WTC11 (cell line): ENCODE results near the gene TCTN1. TPM values are rescaled to one million over a fixed set of nuclear protein-coding genes. Genes with fewer than 3 reads are reported as not detected.

ENCODE experiments used
- ATAC-seq: fragments of 200-7000 bp; cut with Tn5 transposase; 2 replicates; pipeline ENCODE4 v1.10.0; 2021; ENCODE audit warnings: mild to moderate bottlenecking, moderate library complexity
- Bru-seq: library from RNA; stranded (reverse); fragments of 400-500 nt; gene quantifications from one replicate; lab custom pipeline; 2021; lab: Mats Ljungman, UMichigan
- CTCF ChIA-PET: fragments of 300-600 bp; sonication (Branson Sonifier 250); formaldehyde crosslinking; loops from one replicate; lab custom pipeline; 2021; ENCODE audit warnings: antibody characterized with exemption; lab: Charles Lee
- POLR2A ChIA-PET: fragments of 350-600 bp; sonication (Branson Sonifier 250); formaldehyde crosslinking; loops from one replicate; lab custom pipeline; 2021; ENCODE audit warnings: antibody characterized with exemption; lab: Charles Lee
- DNase-seq: peaks from one replicate; pipeline ENCODE4 v3.0.0; 2021; ENCODE audit warnings: low spot score
- H3K27ac Mint-ChIP-seq: 2 replicates; pipeline ENCODE4 v1.8.0; 2021; ENCODE audit warnings: mixed read lengths
- H3K27me3 Mint-ChIP-seq: 2 replicates; pipeline ENCODE4 v1.8.0; 2021; ENCODE audit warnings: low read depth, mild to moderate bottlenecking, moderate library complexity, mixed read lengths
- H3K36me3 Mint-ChIP-seq: 2 replicates; pipeline ENCODE4 v1.8.0; 2021; ENCODE audit warnings: mixed read lengths
- H3K4me1 Mint-ChIP-seq: 2 replicates; pipeline ENCODE4 v1.8.0; 2022; ENCODE audit warnings: mixed read lengths
- H3K4me3 Mint-ChIP-seq: 2 replicates; pipeline ENCODE4 v1.8.0; 2021; ENCODE audit warnings: mild to moderate bottlenecking, moderate library complexity, mixed read lengths
- H3K9me3 Mint-ChIP-seq: 2 replicates; pipeline ENCODE4 v1.8.0; 2021; ENCODE audit warnings: mixed read lengths
- ARID4B ChIP-seq: sonication (generic); formaldehyde crosslinking; IDR thresholded peaks from 2 replicates; pipeline ENCODE4 v1.8.0; 2023; ENCODE audit warnings: missing genetic modification reagents, mild to moderate bottlenecking, borderline replicate concordance
- CDX4 ChIP-seq: fragments of 250-450 bp; sonication (Bioruptor Pico); IDR thresholded peaks from 2 replicates; pipeline ENCODE4 v1.9.0; 2021; ENCODE audit warnings: moderate library complexity, mild to moderate bottlenecking, inconsistent platforms, borderline replicate concordance
- E2F4 ChIP-seq: sonication (generic); formaldehyde crosslinking; IDR thresholded peaks from 2 replicates; pipeline ENCODE4 v1.8.1; 2022; ENCODE audit warnings: low read depth, mild to moderate bottlenecking, moderate library complexity, missing genetic modification reagents, borderline replicate concordance
- ETV6 ChIP-seq: sonication (generic); formaldehyde crosslinking; IDR thresholded peaks from 2 replicates; pipeline ENCODE4 v1.8.1; 2022; ENCODE audit warnings: mild to moderate bottlenecking, missing genetic modification reagents
- FOXP1 ChIP-seq: sonication (generic); formaldehyde crosslinking; IDR thresholded peaks from 2 replicates; pipeline ENCODE4 v1.8.0; 2022; ENCODE audit warnings: missing genetic modification reagents, mild to moderate bottlenecking, moderate library complexity, borderline replicate concordance
- GABPB1 ChIP-seq: sonication (generic); formaldehyde crosslinking; IDR thresholded peaks from 2 replicates; pipeline ENCODE4 v1.8.1; 2023; ENCODE audit warnings: mild to moderate bottlenecking, missing genetic modification reagents
- HMGXB4 ChIP-seq: sonication (generic); formaldehyde crosslinking; IDR thresholded peaks from 2 replicates; pipeline ENCODE4 v1.8.1; 2023; ENCODE audit warnings: mild to moderate bottlenecking, moderate library complexity, missing genetic modification reagents
- MAX ChIP-seq: sonication (generic); formaldehyde crosslinking; IDR thresholded peaks from 2 replicates; pipeline ENCODE4 v1.8.0; 2022; ENCODE audit warnings: mild to moderate bottlenecking, missing genetic modification reagents
- TEAD1 ChIP-seq: sonication (generic); formaldehyde crosslinking; IDR thresholded peaks from 2 replicates; pipeline ENCODE4 v1.8.0; 2022; ENCODE audit warnings: mild to moderate bottlenecking, missing genetic modification reagents
- TP53 ChIP-seq: sonication (generic); formaldehyde crosslinking; IDR thresholded peaks from 2 replicates; pipeline ENCODE4 v1.8.1; 2023; ENCODE audit warnings: mild to moderate bottlenecking, missing genetic modification reagents
- ZBTB21 ChIP-seq: sonication (generic); formaldehyde crosslinking; IDR thresholded peaks from 2 replicates; pipeline ENCODE4 v1.8.1; 2023; ENCODE audit warnings: mild to moderate bottlenecking, missing genetic modification reagents, borderline replicate concordance
- ZBTB43 ChIP-seq: sonication (generic); formaldehyde crosslinking; IDR thresholded peaks from 2 replicates; pipeline ENCODE4 v1.8.1; 2023; ENCODE audit warnings: mild to moderate bottlenecking, missing genetic modification reagents
- ZNF138 ChIP-seq: sonication (generic); formaldehyde crosslinking; conservative IDR thresholded peaks from 2 replicates; pipeline ENCODE4 v1.8.1; 2022; ENCODE audit warnings: mild to moderate bottlenecking, moderate library complexity, missing genetic modification reagents
- ZNF232 ChIP-seq: sonication (generic); formaldehyde crosslinking; IDR thresholded peaks from 2 replicates; pipeline ENCODE4 v1.8.0; 2022; ENCODE audit warnings: mild to moderate bottlenecking, missing genetic modification reagents
- ZNF416 ChIP-seq: fragments of 250-450 bp; sonication (Bioruptor Pico); IDR thresholded peaks from 2 replicates; pipeline ENCODE4 v1.9.0; 2021; ENCODE audit warnings: mild to moderate bottlenecking, inconsistent platforms
- ZNF423 ChIP-seq: fragments of 250-450 bp; sonication (Bioruptor Pico); IDR thresholded peaks from 2 replicates; pipeline ENCODE4 v2.1.2; 2022; ENCODE audit warnings: mild to moderate bottlenecking, moderate library complexity
- long read RNA-seq, 3 experiments: library from RNA in 1 of 3; library from capped mRNA in 1 of 3; library from polyadenylated mRNA in 1 of 3; unstranded in 2 of 3; stranded (forward) in 1 of 3; transcript quantifications; one replicate each; pipeline ENCODE4 v2.0.0, GENCODE V29; 2021
- total RNA-seq: library from RNA; stranded (reverse); gene quantifications from 3 replicates; pipeline ENCODE4 v1.2.3, GENCODE V29; 2021
- TF ChIP-seq, protein P1 (sequence below): sonication (generic); formaldehyde crosslinking; conservative IDR thresholded peaks from 2 replicates; pipeline ENCODE4 v1.8.1; 2023; ENCODE audit warnings: mild to moderate bottlenecking, low read depth, missing genetic modification reagents, moderate library complexity
- TF ChIP-seq, protein P2 (sequence below): sonication (generic); formaldehyde crosslinking; IDR thresholded peaks from 2 replicates; pipeline ENCODE4 v1.8.0; 2022; ENCODE audit warnings: mild to moderate bottlenecking, missing genetic modification reagents

The TCTN1 gene
- total RNA-seq (10.3 to 15.9 TPM (median 13.9 TPM) in 3 replicates), Bru-seq, nascent RNA (percentile 52 among the genes with signal in this experiment)
- long read RNA-seq, experiment 1, partial matches to known transcripts: 2 of 21 reads
- long read RNA-seq, experiment 1, other reads (novel, unspliced or antisense): 11 of 21 reads
- long read RNA-seq, experiment 2, partial matches to known transcripts: 0 of 5 reads
- long read RNA-seq, experiment 2, other reads (novel, unspliced or antisense): 4 of 5 reads
- long read RNA-seq, experiment 3, transcript TCTN1-225 (15 exons, 2,309 nt): major isoform, 5 of 12 reads
- long read RNA-seq, experiment 3, partial matches to known transcripts: 2 of 12 reads
- long read RNA-seq, experiment 3, other reads (novel, unspliced or antisense): 3 of 12 reads

- H3K27me3 Mint-ChIP-seq: peaks cover 4% of the 10 kb centered on the region
- H3K4me3 Mint-ChIP-seq: peak within 1 kb of the TSS; percentile 76
- peak; percentile 100 for ATAC-seq
- no peak within 1 kb of the TSS for H3K27ac Mint-ChIP-seq
- DNase-seq: peak; percentile 98
- ChIA-PET POLR2A (no interaction called here), CTCF (interaction anchor here (0.5 to 1.6 kb wide), 9 partner anchors 12 to 335 kb away, joined by 3 to 7 read pairs (median 5); partner anchors contain the start of genes ARPC3, FAM216A and GPN3)
- no peaks in the 10 kb centered on the region for H3K36me3 Mint-ChIP-seq
- no peaks in the 10 kb centered on the region for H3K4me1 Mint-ChIP-seq
- no peaks in the 10 kb centered on the region for H3K9me3 Mint-ChIP-seq
- no peak for TF ChIP-seq E2F4 (CRISPR knock-in tag)
- TF ChIP-seq ZBTB43 (CRISPR knock-in tag): peak; percentile 99
- no peak for TF ChIP-seq ZNF416 (CRISPR knock-in tag)
- peak; percentile 72; the same call in 1 of the 2 replicates for TF ChIP-seq ZBTB21 (CRISPR knock-in tag)
- no peak for TF ChIP-seq HMGXB4
- TF ChIP-seq ZNF232 (CRISPR knock-in tag): no peak
- TF ChIP-seq TEAD1 (CRISPR knock-in tag): 0 out of 2 replicates have a peak, but pooled peaks have one; percentile 43
- TF ChIP-seq ZNF423 (CRISPR knock-in tag): peak; percentile 44; the same call in 1 of the 2 replicates
- TF ChIP-seq, protein P1, sequence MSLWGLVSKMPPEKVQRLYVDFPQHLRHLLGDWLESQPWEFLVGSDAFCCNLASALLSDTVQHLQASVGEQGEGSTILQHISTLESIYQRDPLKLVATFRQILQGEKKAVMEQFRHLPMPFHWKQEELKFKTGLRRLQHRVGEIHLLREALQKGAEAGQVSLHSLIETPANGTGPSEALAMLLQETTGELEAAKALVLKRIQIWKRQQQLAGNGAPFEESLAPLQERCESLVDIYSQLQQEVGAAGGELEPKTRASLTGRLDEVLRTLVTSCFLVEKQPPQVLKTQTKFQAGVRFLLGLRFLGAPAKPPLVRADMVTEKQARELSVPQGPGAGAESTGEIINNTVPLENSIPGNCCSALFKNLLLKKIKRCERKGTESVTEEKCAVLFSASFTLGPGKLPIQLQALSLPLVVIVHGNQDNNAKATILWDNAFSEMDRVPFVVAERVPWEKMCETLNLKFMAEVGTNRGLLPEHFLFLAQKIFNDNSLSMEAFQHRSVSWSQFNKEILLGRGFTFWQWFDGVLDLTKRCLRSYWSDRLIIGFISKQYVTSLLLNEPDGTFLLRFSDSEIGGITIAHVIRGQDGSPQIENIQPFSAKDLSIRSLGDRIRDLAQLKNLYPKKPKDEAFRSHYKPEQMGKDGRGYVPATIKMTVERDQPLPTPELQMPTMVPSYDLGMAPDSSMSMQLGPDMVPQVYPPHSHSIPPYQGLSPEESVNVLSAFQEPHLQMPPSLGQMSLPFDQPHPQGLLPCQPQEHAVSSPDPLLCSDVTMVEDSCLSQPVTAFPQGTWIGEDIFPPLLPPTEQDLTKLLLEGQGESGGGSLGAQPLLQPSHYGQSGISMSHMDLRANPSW: no peak
- no peak for TF ChIP-seq ZNF138
- TF ChIP-seq ETV6 (CRISPR knock-in tag): 0 out of 2 replicates have a peak, but pooled peaks have one; percentile 59
- no peak for TF ChIP-seq CDX4 (CRISPR knock-in tag)
- TF ChIP-seq ARID4B (CRISPR knock-in tag): peak; percentile 83; the same call in 1 of the 2 replicates
- TF ChIP-seq, protein P2, sequence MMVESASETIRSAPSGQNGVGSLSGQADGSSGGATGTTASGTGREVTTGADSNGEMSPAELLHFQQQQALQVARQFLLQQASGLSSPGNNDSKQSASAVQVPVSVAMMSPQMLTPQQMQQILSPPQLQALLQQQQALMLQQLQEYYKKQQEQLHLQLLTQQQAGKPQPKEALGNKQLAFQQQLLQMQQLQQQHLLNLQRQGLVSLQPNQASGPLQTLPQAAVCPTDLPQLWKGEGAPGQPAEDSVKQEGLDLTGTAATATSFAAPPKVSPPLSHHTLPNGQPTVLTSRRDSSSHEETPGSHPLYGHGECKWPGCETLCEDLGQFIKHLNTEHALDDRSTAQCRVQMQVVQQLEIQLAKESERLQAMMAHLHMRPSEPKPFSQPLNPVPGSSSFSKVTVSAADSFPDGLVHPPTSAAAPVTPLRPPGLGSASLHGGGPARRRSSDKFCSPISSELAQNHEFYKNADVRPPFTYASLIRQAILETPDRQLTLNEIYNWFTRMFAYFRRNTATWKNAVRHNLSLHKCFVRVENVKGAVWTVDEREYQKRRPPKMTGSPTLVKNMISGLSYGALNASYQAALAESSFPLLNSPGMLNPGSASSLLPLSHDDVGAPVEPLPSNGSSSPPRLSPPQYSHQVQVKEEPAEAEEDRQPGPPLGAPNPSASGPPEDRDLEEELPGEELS (CRISPR knock-in tag): peak; percentile 68; the same call in 1 of the 2 replicates
- TF ChIP-seq TP53 (CRISPR knock-in tag): peak; percentile 32; the same call in 1 of the 2 replicates
- TF ChIP-seq FOXP1 (CRISPR knock-in tag): peak; percentile 77; the same call in 1 of the 2 replicates
- TF ChIP-seq MAX (CRISPR knock-in tag): peak; percentile 92
- TF ChIP-seq GABPB1 (CRISPR knock-in tag): peak; percentile 41; the same call in 1 of the 2 replicates
Observed at GRCh38 chr12:110613771-110614684, at the start of gene TCTN1. TSS of gene TCTN1 (plus strand) at chr12:110614129. CDS start at chr12:110614183, 54 bp downstream.
